Lower leg skin (tissue), 4 donors: ENCODE measurements around the gene ATRN. TPM values are rescaled to one million over a fixed set of nuclear protein-coding genes. Genes with fewer than 3 reads are reported as not detected.

ENCODE experiments used
- DNase-seq, 2 donors: peaks; one replicate each; pipeline ENCODE4 v3.0.0-alpha.2; 2019; ENCODE audit warnings: low spot score in 2 of 2
- H3K4me3 ChIP-seq: fragments of 200-600 bp; sonication (generic); 2 replicates; pipeline ENCODE4 v1.5.1; 2017; ENCODE audit warnings: mild to moderate bottlenecking, low read depth; ENCODE audit not compliant: poor library complexity, severe bottlenecking
- CTCF ChIP-seq, 3 donors: fragments of 450-650 bp; IDR thresholded peaks; one replicate each; pipeline ENCODE4 v1.5.1; 2016; ENCODE audit warnings: antibody characterized with exemption in 3 of 3, mild to moderate bottlenecking in 3 of 3, moderate library complexity in 2 of 3
- POLR2A ChIP-seq, 2 donors: fragments of 450-650 bp; IDR thresholded peaks; one replicate each; pipeline ENCODE4 v1.6.1; 2016 to 2017; ENCODE audit warnings: antibody characterized with exemption in 2 of 2, mild to moderate bottlenecking in 1 of 2, moderate library complexity in 1 of 2
- whole genome bisulfite sequencing, 2 donors: methylation state at CpG; one replicate each; pipeline ENCODE4 v1.1.5; 2018; 5-methylcytosine and 5-hydroxymethylcytosine counted together
- intact Hi-C: fragments of 100-400 bp; cut with DNase I; formaldehyde crosslinking; loops from one replicate; pipeline ENCODE4 v1.15.0; 2023; ENCODE audit warnings: low total_unique reads
- total RNA-seq, 4 donors: library from RNA; depleted of rRNA; stranded (reverse); fragments of >200 nt; gene quantifications; one replicate each; pipeline ENCODE4 v1.1.0, GENCODE V29; 2016

Gene ATRN
- total RNA-seq, 4 donors from 2014 or later: 18.2 to 34.6 (median 28.4) TPM

DNA sequence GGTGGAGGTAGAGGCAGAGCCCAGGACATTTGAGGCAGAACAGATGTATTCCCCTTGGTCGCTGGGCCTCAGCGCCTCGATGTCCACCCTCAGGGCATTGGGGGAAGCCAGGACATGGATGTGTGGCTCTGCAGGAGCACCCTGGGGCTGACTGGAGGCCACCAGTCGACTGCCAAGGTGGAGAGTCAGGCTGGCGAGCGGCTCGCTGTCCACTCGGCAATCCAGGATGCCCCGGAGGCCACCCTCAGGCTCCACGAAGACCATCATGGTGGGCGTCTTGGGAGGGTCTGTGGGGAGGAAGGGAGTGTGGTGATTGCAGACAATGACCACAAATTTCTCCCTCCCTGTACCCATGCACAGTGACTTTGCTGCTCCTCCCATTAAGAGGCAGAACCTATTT is 219.2 kb downstream of the ATRN start:
- intact Hi-C loops: no loop called here
- DNase-seq: no peak

GRCh38 chr20:3690413-3690812 is 219.6 kb downstream of the ATRN start:
- WGBS, 2 donors: 92 to 99% methylated on average over 3 of the region's 3 CpGs
- no peak overlapping the region for H3K4me3 ChIP-seq
- DNase-seq: no peak
- intact Hi-C loops: no loop called here
- TF ChIP-seq CTCF (IDR thresholded peaks at IDR 0.05): no peak
- TF ChIP-seq POLR2A (IDR thresholded peaks at IDR 0.05): no peak

More for the DNA sequence above, 219.2 kb downstream of the ATRN start:
- no peak for TF ChIP-seq CTCF (IDR thresholded peaks at IDR 0.05)
- 84 to 92% methylated on average over 11 of the region's 11 CpGs for WGBS, 2 donors
- no peak overlapping the region for H3K4me3 ChIP-seq

- no peak for TF ChIP-seq POLR2A (IDR thresholded peaks at IDR 0.05)
- TF ChIP-seq CTCF (IDR thresholded peaks at IDR 0.05): no peak
- DNase-seq: no peak
- 89 to 90% methylated on average over 12 to 13 of the region's 16 CpGs for WGBS, 2 donors
- no peak overlapping the region for H3K4me3 ChIP-seq
- intact Hi-C loops: no loop called here
Measured at GRCh38 chr20:3691306-3691705, 220.5 kb downstream of the ATRN start.

GRCh38 chr20:3691897-3692296 is 221.1 kb downstream of the ATRN start:
- 88 to 97% methylated on average over 6 to 9 of the region's 9 CpGs for WGBS, 2 donors
- no peak overlapping the region for H3K4me3 ChIP-seq
- no peak for DNase-seq
- TF ChIP-seq POLR2A (IDR thresholded peaks at IDR 0.05) (no peak), CTCF (IDR thresholded peaks at IDR 0.05) (no peak)
- intact Hi-C loops: no loop called here

DNA sequence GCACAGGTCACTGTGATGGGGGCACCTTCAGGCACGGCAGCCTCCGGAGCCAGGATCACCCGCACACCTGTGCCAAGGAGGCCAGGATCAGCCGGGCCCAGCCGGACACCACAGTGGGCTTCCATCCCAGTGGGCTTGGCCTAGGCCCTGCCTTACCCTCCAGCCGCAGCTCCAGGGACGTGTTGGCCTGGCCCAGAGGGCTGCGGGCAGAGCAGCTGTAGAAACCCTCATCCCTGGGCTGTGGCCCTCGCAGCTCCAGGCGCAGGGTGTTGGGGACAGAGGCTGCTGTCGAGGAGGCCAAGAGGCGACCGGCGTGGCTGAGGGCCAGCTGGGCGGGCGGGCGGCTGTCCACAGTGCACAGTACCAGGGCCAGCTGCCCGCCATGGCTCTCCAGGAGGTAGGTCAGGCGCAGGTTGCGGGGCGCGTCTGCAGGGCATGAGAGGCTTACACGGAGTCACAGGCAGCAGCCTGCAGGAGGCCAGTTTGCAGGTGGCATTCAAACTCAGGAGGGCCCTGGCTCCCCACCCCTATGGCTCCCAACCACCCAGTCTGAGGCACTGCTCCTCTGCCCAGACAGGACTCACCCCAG is 222.0 kb downstream of the ATRN start:
- intact Hi-C loops: no loop called here
- TF ChIP-seq POLR2A (IDR thresholded peaks at IDR 0.05) (no peak), CTCF (IDR thresholded peaks at IDR 0.05) (no peak)
- H3K4me3 ChIP-seq: no peak overlapping the region
- DNase-seq: no peak
- WGBS, 2 donors: 86 to 93% methylated on average over 12 to 20 of the region's 23 CpGs

DNA sequence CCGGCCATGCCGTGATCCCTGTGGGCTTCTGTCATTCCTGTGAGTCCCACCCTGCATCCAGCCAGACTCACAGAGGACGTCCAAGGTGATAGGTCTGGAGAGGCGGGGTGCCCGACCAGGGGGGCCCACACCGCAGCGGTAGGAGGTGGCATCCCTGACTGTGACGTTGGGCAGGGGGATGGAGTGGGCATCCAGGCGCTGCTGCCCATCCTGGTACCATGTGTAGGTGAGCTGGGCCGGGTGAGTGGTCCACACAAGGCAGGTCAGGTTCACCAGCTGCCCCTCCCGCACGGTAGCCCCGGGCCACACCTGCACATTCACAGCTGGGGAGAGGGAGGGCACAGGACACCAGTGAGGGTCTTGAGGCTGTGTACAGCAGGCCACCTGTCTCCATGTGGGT is 222.6 kb downstream of the ATRN start:
- H3K4me3 ChIP-seq: no peak overlapping the region
- intact Hi-C loops: no loop called here
- WGBS, 2 donors: 84 to 91% methylated on average over 13 of the region's 13 CpGs
- TF ChIP-seq CTCF (IDR thresholded peaks at IDR 0.05) (no peak), POLR2A (IDR thresholded peaks at IDR 0.05) (no peak)
- DNase-seq: no peak
